Loucy (cell line): Measurements from ENCODE around the gene RETREG2.

ENCODE experiments used
- H2AFZ ChIP-seq: fragments of 200-600 bp; sonication (generic); 2 replicates; pipeline ENCODE4 v1.6.0; 2016; ENCODE audit warnings: antibody characterized with exemption, mild to moderate bottlenecking, low read length, moderate library complexity
- H3F3A ChIP-seq: fragments of 200-600 bp; 2 replicates; pipeline ENCODE4 v1.6.0; 2016; ENCODE audit warnings: antibody characterized with exemption, low read depth, mild to moderate bottlenecking
- H3K27me3 ChIP-seq: fragments of 200-600 bp; sonication (generic); 2 replicates; pipeline ENCODE4 v1.6.1; 2014; ENCODE audit warnings: low read length, mild to moderate bottlenecking; ENCODE audit not compliant: insufficient read depth, poor library complexity, severe bottlenecking
- H3K36me3 ChIP-seq: fragments of 200-600 bp; sonication (generic); 2 replicates; pipeline ENCODE4 v1.6.1; 2016; ENCODE audit warnings: low read length; ENCODE audit not compliant: insufficient read depth
- H3K4me1 ChIP-seq: fragments of 200-600 bp; sonication (generic); 2 replicates; pipeline ENCODE4 v1.5.1; 2014; ENCODE audit warnings: low read length, mild to moderate bottlenecking; ENCODE audit not compliant: insufficient read depth, poor library complexity, severe bottlenecking
- H3K4me2 ChIP-seq: fragments of 200-600 bp; sonication (generic); 2 replicates; pipeline ENCODE4 v1.6.0; 2014; ENCODE audit warnings: antibody characterized with exemption, low read length, low read depth, mild to moderate bottlenecking; ENCODE audit not compliant: poor library complexity, severe bottlenecking
- H3K4me3 ChIP-seq: fragments of 200-600 bp; sonication (generic); 2 replicates; pipeline ENCODE4 v1.5.1; 2014; ENCODE audit warnings: low read length, mild to moderate bottlenecking, mixed read lengths; ENCODE audit not compliant: poor library complexity, severe bottlenecking
- H3K79me2 ChIP-seq: fragments of 200-600 bp; sonication (generic); 2 replicates; pipeline ENCODE4 v1.6.1; 2014; ENCODE audit warnings: low read length; ENCODE audit not compliant: insufficient read depth
- H3K9ac ChIP-seq: fragments of 200-600 bp; sonication (generic); 2 replicates; pipeline ENCODE4 v1.6.0; 2014; ENCODE audit warnings: mild to moderate bottlenecking, low read depth, low read length, moderate library complexity; ENCODE audit not compliant: poor library complexity, severe bottlenecking
- H3K9me2 ChIP-seq: fragments of 200-600 bp; sonication (generic); replicated peaks from 2 replicates; pipeline ENCODE4 v1.6.1; 2016; ENCODE audit warnings: low read depth, low read length, mixed read lengths
- H3K9me3 ChIP-seq: fragments of 200-600 bp; sonication (generic); 2 replicates; pipeline ENCODE4 v1.6.1; 2014; ENCODE audit warnings: mild to moderate bottlenecking, antibody characterized with exemption, low read length, low read depth; ENCODE audit not compliant: insufficient read depth
- H4K20me1 ChIP-seq: fragments of 200-600 bp; sonication (generic); 2 replicates; pipeline ENCODE4 v1.6.0; 2014; ENCODE audit warnings: antibody characterized with exemption, low read length, mild to moderate bottlenecking; ENCODE audit not compliant: insufficient read depth, poor library complexity, severe bottlenecking
- EZH2phosphoT487 ChIP-seq: fragments of 200-600 bp; IDR thresholded peaks from 2 replicates; pipeline ENCODE4 v1.6.1; 2018; ENCODE audit warnings: antibody characterized with exemption, mild to moderate bottlenecking, moderate library complexity, borderline replicate concordance
- TF ChIP-seq, protein P1 (sequence below): fragments of 200-600 bp; sonication (generic); conservative IDR thresholded peaks from 2 replicates; pipeline ENCODE4 v1.5.1; 2014; ENCODE audit warnings: mild to moderate bottlenecking, antibody characterized with exemption, low read length

The RETREG2 gene

DNA sequence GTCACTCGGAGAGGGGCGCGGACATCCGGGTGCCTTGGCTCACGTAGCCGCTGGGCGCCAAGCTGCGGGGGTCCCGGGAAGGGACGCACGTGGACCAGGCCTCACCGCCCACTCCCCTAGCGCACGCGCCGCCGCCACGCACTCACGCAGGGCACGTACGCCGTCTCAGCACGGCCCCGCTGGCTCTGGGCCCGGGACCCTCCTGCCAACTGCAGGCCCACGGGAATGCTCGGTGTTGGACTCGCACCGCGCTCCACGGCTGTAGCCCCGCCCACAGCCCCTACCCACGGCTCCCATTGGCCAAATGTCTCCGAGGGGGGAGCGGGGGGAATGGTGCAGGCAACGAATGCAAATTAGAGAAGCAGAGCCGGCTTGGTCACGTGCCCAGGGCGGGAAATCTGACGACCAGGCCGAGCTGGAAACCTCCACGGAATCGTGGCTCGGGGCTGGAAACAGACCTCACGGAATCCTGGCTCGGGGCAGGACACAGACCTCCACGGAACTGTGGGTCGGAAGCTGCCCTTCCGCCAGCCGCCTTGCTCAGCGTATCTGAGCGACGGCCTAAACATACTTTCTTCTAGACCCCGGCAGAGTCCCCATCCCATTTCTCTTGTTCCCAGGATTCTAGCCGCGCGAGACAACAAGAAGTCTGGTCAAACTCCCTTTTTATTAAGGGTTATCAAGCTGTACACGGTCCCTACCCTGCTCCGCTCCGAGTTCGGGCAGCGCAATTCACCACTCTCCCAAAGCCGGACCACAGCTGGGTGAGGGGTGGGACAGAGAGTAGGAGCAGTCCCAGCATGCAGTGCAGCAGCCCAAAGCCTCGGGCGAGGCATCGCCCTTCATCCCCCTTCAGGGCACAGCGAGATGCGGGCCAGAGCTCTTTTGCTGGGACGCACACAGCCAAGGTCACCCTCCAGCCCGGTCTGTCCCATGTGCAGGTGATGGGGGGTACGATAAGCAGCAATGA lies 40.9 kb downstream of the RETREG2 start, which contains the start of gene ABCB6:
TSS of gene ABCB6 (minus strand) at position 227 of the 970 bp plus-strand sequence. CDS start 285 bp downstream, outside the sequence.
- peak within 1 kb of the TSS; percentile 60 for H3K4me2 ChIP-seq
- H2AFZ ChIP-seq, result no peak within 1 kb of the TSS
- no peaks in the 10 kb centered on the region for H3K27me3 ChIP-seq
- H3K9me3 ChIP-seq, result no peaks in the 10 kb centered on the region
- TF ChIP-seq, protein P1, sequence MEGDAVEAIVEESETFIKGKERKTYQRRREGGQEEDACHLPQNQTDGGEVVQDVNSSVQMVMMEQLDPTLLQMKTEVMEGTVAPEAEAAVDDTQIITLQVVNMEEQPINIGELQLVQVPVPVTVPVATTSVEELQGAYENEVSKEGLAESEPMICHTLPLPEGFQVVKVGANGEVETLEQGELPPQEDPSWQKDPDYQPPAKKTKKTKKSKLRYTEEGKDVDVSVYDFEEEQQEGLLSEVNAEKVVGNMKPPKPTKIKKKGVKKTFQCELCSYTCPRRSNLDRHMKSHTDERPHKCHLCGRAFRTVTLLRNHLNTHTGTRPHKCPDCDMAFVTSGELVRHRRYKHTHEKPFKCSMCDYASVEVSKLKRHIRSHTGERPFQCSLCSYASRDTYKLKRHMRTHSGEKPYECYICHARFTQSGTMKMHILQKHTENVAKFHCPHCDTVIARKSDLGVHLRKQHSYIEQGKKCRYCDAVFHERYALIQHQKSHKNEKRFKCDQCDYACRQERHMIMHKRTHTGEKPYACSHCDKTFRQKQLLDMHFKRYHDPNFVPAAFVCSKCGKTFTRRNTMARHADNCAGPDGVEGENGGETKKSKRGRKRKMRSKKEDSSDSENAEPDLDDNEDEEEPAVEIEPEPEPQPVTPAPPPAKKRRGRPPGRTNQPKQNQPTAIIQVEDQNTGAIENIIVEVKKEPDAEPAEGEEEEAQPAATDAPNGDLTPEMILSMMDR, result no peak
- no peak for TF ChIP-seq EZH2phosphoT487
- H3K4me1 ChIP-seq, result peaks cover 10% of the 10 kb centered on the region
- H3K4me3 ChIP-seq, result peak within 1 kb of the TSS; percentile 33
- H3F3A ChIP-seq, result no peaks in the 10 kb centered on the region
- H3K9me2 ChIP-seq, result no peaks in the 10 kb centered on the region
- H3K36me3 ChIP-seq, result peaks cover 35% of the 10 kb centered on the region; the same call in 1 of the 2 replicates
- H4K20me1 ChIP-seq, result no peaks in the 10 kb centered on the region
- no peaks in the 10 kb centered on the region for H3K79me2 ChIP-seq
- no peak within 1 kb of the TSS for H3K9ac ChIP-seq

DNA sequence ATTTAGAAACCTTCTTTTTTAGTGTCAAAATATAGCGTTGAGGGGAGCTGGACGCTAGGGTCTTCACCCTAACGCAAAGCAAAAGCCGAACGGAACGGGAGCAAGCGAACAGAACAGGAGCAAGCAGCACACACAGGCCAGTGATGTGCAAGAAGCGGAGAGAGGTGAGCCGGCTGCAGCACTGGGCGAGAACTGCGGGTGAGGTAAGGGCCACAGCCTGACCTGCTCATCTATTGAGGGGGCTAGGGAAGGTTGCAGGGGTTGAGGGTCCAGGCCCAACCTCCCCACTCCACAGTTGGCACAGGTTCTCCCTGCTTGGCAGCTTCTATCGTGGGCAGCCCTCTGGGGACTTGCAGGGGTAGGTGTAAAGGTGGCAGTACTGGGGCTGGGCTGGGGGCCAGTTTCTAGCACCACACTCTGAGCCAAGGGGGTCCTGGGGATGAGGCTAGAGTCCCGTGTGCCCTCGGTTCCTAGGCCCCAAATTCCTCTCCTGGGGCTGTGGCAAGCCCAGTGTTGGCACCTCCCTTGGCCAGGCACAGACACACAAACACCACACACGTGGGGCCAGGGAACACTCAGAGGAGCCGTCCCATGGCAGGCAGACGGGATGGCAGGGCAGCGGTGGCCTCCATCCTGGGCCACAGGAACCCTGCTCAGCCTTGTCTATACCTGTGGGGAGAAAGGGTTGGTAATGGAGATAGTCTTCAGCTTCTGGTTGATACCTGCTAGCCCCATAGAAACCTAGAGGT lies 41.9 kb downstream of the RETREG2 start:
- no peak overlapping the region for H3K4me2 ChIP-seq
- H3K9ac ChIP-seq, result no peak overlapping the region
- H2AFZ ChIP-seq, result no peak overlapping the region
- no peaks in the 10 kb centered on the region for H3K9me3 ChIP-seq
- H3K36me3 ChIP-seq, result peaks cover 45% of the 10 kb centered on the region; the same call in 1 of the 2 replicates
- TF ChIP-seq, protein P1, result no peak
- TF ChIP-seq EZH2phosphoT487, result no peak
- H3K27me3 ChIP-seq, result no peaks in the 10 kb centered on the region
- no peaks in the 10 kb centered on the region for H3K79me2 ChIP-seq
- H3K4me1 ChIP-seq, result peaks cover 10% of the 10 kb centered on the region
- no peaks in the 10 kb centered on the region for H3F3A ChIP-seq
- H4K20me1 ChIP-seq, result no peaks in the 10 kb centered on the region
- no peaks in the 10 kb centered on the region for H3K9me2 ChIP-seq
- H3K4me3 ChIP-seq, result no peak overlapping the region

DNA sequence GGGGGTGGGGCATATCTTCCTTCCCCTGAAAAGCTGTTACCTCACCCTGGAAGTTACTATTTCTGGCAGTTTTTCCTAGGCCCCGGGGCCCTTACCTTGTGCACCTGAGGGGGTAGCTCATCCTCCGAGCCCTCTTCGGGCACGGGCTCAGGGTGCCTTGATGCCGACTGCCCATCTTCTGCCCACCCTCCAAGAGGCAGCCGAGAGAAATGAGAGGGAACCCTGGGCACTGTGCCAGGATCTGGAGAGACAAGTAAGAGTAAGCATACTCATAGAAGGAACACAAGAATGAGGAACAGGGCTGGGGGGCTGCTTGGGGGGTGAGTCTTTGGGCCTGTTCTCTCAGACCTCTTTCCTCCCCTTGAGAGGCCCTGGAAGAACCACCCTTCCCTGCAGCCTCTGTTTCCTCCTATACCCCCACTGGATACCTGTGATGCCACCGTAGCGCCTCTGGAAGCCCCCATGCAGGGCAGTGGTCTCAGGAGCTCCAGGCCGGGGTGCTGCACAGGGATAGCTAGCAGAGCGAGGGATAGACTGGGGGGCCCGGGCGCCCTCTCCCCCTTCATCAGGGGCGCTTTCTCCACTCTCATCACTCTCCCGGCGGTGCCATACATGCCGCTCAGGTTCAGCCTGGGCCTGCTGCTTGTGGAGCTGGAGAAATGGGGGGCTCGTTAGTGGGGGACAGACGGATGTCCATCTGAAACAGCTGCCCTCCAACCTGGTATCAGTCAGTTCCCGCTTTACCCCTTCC lies 42.8 kb downstream of the RETREG2 start:
- TF ChIP-seq EZH2phosphoT487, result no peak
- TF ChIP-seq, protein P1, result no peak
- Histone ChIP-seq H4K20me1 (no peaks in the 10 kb centered on the region), H3K9me2 (no peaks in the 10 kb centered on the region), H3K79me2 (no peaks in the 10 kb centered on the region), H3K4me1 (peaks cover 10% of the 10 kb centered on the region), H2AFZ (no peak overlapping the region), H3K36me3 (peaks cover 53% of the 10 kb centered on the region; the same call in 1 of the 2 replicates), H3K4me2 (no peak overlapping the region), H3F3A (no peaks in the 10 kb centered on the region), H3K27me3 (no peaks in the 10 kb centered on the region), H3K4me3 (no peak overlapping the region), H3K9me3 (no peaks in the 10 kb centered on the region), H3K9ac (no peak overlapping the region)
